GM19043 (cell line): ENCODE measurements around the gene HOXA10.
A peak's percentile ranks its signal among the peaks of the same experiment; 100 is the strongest.

Experiments used
- ATAC-seq: cut with Tn5 transposase; IDR thresholded peaks from one replicate; pipeline ENCODE4 v1.9.1; 2021; ENCODE audit warnings: low read depth; ENCODE audit not compliant: unreplicated experiment

HOXA10 gene

DNA sequence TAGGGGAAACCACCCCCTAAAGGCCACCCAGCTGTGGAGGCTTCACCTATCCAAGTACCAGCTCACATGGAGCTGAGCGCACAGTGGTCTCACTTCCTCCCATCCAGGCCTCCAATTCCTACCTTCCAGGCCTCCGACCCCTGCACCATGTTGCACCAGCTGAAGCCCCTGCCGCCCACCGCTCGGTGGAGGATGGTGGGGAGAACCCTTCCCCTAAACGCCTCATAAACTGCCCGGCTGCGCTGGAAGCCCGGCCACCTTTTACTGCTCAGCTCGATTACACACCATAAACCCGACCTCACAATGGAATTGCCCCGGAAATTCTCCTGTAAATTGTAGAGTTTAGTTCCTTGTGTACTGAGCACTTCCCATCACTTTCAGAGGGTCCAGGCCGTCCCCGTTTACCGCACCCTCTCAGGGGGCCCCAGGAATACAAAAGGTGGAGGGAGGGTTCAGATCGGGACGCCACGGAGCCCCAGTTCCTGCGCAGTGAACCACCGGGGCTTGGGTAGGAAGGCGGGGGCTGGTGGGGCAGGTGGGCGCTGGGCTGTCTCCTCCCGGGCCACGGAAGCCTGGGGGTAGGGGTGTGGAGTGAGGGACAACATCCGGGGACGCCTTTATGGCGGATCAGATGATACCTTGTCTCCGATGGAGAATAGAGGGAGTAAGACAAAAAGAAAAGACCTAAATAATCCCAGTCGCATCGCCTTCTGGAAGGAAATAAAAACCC, 16.3 kb downstream of the HOXA10 start:
- no peak for ATAC-seq

DNA sequence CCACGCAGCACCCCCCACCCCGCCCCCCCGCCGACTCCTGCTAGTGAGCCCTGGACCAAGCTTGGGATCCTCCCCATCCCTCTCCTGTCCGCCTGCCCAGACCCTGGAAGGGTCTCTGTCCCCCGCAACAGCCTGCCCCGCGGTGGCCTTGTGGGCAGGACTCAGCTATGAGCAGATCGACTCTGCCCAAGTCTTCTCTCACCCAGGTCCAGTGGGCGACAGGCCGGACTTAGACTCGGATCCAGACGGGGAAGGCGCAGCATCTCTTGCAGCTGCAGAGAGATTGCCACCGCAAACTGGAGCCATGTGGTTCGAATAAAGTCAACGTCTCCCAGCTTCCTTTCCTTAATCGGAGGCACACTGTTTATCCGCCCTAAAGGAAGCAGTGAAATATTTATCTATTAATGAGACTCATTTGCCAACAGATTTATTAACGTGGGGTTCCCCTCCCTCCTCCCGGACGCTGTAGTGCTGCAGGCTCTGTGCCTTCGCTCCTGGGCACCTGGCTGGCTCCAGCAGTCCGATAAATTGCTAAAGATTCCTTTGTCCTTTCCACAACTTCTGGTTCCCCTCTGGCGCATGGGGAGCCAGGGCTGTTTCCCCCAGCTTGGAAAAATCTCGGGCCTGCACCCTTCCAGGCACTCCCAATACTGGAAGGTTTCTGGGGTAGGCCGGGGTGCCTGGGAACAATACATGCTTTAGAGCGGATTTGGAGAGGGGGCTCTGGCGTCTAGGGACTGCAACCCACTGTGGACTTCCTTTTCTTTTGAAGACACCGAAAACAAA, 17.0 kb downstream of the HOXA10 start:
- no peak for ATAC-seq

DNA sequence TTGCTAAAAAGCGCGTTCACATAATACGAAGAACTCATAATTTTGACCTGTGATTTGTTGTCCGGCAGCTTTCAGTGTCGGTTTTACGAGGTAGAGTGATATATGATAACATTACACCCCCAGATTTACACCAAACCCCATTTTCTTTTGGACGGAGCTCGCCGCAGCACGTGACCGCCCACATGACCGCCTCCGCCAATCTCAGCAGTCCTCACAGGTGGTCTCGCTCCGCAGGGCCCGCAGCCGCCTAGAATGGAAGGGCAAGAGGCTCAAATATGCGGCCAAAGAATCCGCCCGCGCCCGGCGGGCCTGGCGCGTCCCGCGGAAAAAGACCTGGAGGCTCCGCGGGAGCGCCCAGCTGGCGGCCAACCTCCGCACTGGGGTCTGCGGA, 17.6 kb downstream of the HOXA10 start, which contains the start of gene HOXA7:
TSS of gene HOXA7 (minus strand) at position 168 of the 391 bp plus-strand sequence. CDS start at position 38, 130 bp downstream.
- ATAC-seq, result no peak

DNA sequence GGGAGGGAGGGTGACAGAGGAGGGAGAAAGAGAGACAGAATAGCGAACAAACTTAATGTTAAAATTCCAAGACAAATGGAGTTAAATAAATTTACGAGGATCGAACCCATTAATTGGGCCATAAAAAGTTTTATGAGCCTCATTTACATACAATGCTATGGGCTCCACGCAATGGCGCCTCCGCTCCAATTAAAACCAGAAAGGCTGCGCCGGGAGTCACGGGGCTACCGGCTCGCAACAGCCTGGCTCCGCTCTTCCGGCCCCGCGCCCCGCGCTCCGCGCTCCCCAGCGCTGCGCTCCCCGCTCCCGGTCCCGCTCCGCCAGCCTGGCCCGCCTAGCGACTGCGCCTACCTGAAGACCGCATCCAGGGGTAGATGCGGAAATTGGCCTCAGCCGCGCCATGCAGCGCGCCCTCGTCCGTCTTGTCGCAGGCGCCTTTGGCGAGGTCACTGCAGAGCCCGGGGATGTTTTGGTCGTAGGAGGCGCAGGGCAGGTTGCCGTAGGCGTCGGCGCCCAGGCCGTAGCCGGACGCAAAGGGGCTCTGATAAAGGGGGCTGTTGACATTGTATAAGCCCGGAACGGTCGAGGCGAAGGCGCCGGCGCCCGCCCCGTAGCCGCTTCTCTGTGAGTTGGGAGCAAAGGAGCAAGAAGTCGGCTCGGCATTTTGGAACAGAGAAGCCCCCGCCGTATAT, 18.2 kb downstream of the HOXA10 start:
- ATAC-seq, result no peak

DNA sequence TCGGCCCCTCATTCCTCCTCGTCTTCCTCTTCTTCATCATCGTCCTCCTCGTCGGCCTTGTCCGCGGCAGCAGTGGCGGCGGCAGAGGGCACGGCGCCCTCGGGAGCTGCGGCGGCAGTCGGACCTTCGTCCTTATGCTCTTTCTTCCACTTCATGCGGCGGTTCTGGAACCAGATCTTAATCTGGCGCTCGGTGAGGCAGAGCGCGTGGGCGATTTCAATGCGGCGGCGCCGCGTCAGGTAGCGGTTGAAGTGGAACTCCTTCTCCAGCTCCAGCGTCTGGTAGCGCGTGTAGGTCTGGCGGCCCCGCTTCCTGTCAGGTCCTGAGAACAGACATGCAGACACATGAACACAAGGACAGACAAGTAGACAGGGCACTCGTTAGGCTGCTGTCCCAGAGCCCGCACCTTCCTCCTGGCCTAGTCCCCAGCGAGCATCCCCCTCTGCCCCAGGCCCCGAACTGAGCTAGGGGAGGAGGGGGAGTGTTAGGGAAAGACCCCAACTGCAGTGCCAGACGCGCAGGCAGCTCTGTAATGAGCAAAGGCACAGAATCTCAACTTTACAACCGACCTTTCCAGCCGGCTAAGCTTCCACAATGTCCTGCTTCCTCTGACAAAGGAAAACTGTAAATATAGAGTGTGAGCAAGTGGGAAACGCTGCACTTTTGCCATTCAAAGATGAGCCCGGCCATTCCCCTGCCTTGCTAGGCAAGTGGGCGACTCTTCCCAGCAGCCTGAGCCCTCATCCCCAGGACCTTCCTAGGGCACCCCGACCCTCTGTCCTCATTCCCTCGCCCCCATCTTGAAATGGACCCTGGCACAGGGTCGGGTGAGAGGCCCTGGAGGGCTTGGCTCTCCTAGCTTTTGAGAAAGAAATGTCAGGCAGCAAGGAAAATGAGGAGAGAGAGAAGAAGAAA, 19.0 kb downstream of the HOXA10 start:
- ATAC-seq, result no peak

DNA sequence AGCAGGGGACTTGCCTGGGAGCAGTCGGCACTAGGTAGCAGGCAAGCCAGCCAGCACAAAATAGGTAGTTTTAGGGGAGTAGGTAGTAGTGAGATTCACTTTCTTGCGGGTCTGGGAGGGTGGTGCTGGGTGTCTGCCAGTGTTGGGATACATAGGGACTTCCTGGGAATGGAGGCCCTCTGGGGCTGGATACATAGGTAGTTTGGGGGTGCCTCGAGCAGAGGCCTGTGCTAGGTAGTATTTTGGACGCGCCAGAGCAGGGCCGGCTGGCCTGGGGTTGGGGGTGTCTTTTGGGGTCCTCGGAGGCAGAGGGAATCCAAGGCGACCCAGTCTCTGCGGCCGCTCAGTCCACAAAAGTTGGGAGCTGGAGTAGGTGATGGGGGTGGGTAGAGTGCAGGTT, 19.8 kb downstream of the HOXA10 start:
- ATAC-seq, result no peak

DNA sequence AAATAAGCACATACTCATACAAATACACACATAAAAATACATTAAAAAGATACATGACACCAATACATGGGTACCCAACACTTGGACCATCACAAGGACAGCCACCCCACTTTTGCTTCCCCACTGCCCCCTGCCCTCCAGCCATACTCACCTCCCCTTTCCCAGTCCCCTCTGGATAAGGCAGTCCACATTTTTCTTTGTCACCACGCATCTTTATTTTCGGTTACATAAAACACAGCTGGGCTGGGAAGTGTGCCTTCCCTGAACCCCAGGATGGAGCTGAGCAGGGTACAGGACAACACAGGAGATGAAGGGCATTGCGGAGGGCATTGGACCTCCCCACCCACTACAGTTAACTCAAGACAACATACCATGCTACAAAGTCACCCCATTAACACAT, 20.6 kb downstream of the HOXA10 start:
- ATAC-seq, result no peak

DNA sequence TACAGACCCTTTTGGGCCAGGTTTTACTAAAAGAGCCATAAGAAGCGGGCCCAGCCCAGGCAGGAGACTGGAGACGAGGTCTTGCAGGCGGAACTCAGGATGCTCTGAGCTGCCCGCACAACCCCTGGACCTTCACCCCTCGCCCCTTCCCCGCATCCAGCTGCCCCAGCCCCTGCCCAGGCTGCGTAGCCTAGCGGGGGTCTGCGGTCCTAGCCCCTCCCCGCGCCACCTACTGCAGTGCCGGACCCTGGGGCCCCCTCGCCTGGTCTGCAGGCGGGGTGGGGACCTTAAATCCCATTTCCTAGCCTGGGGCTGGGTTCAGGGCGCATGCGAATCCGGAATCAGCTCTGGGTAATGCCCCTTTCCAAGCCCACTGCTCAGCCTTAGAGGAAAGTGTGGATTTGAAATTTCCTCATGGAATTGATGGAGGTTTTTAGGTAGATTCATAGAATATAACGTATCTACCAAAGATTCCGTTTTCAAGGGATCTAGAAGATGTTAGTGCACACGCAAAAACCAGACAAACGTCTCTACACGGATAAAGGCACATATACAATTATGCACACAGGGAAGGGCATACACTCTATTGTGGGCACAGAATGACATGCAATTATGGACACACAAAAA, 21.2 kb downstream of the HOXA10 start:
- no peak for ATAC-seq

DNA sequence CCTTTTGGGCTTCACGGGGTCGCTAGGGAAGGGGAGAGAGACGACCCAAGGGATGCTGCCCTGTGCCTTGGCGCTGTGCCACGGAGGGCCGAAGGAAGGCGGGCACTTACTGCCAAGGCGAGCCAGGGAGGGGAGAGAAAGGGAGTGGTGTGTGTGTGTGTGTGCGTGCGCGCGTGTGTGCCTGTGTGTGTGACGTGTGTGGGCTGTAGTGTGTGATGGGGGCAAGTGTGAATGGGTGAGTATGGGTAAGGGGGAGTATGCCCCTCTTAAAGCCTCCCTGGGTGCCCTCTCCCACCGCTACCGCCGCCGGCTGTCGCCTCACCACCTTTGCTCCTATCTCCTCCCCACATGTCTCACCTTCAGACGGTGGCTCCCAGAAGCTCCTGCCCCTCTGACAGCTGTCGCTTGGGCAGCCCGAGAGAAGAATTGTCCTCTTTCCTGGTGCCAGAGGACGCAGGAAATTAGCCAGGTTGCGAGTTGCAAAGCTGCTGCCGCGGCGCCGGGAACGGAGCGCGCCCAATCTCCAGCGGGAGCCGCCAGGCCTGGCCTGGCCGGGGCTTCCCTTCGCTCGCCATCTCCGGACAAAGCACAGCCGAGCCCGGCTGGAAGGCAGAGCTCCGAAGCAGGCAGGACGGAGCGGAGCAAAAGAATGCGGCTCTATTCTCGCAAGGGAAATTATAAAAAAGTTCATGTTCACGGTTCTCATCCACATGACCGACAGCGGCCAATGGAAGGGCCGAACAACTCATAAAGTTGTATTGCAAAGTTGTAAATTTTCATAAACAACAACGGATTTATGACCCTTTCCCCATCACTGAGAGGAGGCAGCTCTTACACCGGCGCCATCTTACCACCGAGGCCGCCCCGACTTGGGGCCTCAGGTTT, 21.9 kb downstream of the HOXA10 start, which contains the start of gene HOXA3:
TSS of gene HOXA3 (minus strand) at position 653 of the 885 bp plus-strand sequence. CDS start 41,943 bp downstream, outside the sequence.
- no peak for ATAC-seq

DNA sequence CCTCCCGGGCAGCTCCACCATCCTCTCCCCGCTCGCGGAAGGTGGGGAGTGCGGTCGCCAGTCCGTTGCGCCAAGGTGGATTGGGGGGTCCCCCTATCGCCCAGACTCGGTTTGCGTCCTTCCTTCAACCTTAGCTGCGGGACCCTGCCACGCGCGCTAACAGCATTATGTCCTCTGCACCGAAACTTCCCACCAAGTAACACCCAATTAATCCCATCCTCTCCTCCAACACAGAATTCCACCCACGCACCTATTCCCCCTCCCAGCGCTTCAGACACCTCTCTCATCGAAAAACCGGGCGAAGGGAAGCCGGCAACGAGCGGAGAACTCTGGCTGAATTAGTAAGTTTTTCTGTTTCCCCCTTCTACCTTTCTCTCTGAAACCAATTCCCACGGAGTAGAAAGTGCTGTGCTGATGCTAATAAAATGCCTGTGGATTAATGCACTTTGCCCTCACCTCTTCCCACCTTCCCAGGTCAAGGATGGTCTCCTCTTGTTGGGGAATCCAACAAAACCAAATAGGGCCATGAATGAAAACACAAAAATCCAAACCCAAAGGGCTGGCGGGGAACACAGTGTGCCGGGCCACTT, 22.7 kb downstream of the HOXA10 start:
- no peak for ATAC-seq

DNA sequence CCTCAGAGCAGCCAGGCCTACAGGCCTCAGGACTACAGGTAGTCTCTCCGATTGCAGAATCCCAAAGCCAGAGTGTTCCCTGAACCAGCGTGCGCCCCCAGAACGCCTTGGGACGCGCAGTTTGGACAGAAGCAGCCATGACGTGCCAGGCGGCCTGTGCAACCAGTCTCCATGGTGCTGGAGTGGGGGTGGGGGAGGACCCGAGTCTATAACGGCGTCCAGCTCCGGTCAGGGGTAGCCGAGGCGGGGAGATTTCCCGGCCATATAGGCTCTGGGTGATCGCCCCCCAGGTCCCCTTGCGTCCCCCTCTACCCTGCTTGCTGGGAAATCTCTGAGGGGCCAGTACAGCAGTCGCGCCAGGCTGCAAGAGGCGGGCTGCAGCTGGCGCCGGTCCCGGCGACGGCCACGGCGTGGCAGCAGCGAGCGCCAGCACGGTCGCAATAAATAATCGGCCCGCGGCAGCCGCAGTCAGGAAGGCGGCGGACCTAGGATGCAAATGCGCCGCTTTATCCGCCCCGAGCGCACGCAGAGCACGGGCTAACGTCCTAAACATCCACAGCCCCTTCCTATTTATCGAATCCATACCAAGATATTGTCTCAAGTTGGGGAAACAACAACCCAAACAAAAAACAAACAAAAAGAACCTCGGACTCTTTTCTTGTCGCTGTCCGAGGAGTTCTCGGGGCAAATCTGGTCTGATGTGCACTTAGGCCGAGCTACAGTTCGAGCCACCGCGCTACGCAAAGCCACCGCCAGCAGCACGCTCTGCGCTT, 23.4 kb downstream of the HOXA10 start:
- ATAC-seq, result peak; percentile 74

DNA sequence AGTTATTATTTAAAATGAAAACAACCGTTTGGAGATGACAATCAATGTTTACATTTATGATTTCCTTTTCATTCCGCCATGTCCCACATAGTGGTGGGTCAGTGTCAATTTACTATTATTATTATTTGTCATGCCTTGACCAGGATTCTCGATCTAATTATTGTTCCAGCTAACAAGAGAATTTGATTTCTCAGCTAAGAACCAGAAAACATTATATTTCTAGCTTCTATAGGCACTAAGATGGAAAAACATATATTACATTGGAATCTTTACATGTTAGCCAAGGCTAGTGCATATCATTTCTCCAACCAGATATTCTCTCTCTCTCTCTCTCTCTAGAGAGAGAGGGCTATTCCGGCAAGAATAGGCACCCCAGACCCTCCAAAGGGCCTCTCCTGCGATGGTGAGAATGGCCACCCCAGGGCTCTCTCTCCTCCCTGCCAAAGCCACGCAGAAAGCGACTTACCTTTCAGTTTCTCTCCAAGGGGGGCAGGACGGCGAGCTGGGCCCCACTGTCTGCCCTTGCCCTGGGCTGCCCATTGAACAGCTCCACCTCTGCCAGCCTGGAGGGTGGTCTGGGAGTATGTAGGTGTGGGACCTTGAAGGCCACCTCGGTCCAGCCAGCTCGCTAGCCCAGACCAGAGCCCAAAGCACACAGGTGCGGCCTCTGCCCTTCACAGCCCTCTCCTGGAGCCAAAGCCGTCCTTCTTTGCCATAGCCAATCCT, 24.1 kb downstream of the HOXA10 start:
- no peak for ATAC-seq

DNA sequence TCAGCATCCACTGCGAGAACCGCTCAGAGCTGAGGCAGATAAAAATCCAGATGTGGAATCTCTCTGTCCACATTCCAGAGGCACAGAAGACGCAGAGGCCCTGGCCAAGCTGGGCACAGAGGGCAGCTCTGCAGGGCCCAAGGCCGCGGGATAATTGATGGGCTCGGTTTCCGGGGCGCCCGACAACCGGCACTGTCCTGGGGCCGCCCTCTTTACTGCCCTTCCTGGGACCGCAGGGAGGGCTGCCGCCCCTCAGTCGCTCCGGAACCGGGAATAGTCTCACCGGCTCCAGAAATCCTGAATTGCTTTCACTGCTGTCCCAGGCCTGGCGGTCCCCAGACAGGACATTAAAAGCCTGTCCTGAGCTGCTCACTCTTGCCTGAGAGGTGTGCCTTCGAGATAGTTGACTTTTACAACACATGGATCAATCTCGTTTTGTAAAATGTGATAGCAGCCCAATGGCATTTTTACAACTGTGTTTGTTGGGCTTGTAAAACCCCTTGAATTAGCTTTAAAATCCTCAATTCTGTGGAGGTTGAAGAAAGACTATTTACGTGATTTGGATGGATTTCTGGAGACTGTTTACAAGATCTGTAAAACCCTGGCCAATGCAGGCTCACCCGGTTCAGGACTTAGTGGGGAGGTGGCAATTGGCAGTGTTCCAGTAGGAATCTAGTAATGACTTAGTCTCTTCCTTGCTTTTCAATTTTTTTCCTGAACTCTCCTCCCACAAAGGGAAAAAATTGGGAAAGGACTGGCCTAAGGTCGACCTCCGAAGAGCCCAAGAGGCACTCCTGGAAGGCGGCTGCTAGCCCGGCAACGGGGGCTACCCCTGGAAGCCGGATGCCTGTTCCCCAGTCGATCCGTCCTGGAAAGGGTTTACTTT, 25.1 kb downstream of the HOXA10 start:
- ATAC-seq, result no peak

DNA sequence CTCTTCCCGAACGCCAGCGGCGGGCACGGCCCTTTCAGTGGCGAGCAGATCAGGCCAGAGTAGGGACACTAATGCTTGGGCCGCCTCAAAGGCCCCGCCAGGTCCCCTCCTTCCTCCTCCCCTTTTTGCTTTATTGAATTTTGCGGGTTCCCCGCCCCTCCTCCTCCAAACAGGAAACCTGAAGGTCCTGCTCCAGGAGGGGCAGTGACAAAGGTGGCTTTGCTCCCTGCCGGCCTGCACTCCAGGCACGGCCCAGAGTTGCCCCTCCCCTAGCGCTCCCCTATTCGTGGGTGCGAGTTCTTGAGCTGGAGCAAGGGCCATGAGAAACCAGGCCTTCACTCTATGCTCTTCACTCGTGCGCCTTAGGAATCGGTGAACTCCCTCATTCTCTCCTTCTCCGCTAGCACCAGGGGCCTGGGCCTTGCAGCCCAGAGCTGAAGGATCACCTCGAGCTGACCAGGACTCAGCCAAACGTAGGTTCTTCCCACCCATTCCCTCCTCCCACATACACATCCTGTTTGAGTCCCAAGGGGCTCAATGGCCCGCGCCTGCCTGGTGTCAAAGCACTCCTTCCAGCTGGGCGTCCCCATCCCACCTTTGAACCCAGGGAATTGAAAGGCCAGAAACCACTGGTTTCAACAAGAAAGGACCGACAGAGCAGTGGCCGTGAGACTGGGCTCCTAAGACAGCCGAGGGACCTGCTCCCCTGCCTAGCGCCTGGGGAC, 25.9 kb downstream of the HOXA10 start:
- ATAC-seq, result no peak
